Mesenchymal stem cell (in vitro differentiated cells and primary cell): ENCODE measurements around the gene PPP1R14B.

ENCODE experiments used
- DNase-seq: peaks from one replicate; pipeline ENCODE4 v3.0.0-alpha.2; 2013
- H2AFZ ChIP-seq: one replicate; pipeline ENCODE4 v1.6.1; 2013; ENCODE audit warnings: low read depth, mild to moderate bottlenecking, control low read depth, inconsistent platforms, low read length, moderate library complexity
- H2AK5ac ChIP-seq: 2 replicates; pipeline ENCODE4 v1.6.1; 2013; ENCODE audit warnings: low read length, moderate library complexity, mild to moderate bottlenecking, inconsistent platforms; ENCODE audit not compliant: severe bottlenecking
- H2BK120ac ChIP-seq: one replicate; pipeline ENCODE4 v1.6.1; 2013; ENCODE audit warnings: low read depth, mild to moderate bottlenecking, inconsistent platforms, low read length, moderate library complexity
- H2BK12ac ChIP-seq, 2 experiments: one replicate each; pipeline ENCODE4 v1.6.1; 2013; ENCODE audit warnings: inconsistent platforms in 2 of 2, low read length in 2 of 2, mild to moderate bottlenecking in 2 of 2, moderate library complexity in 2 of 2, control low read depth in 1 of 2
- H2BK15ac ChIP-seq: one replicate; pipeline ENCODE4 v1.6.1; 2013; ENCODE audit warnings: mild to moderate bottlenecking, low read depth, inconsistent platforms; ENCODE audit not compliant: poor library complexity, severe bottlenecking
- H2BK5ac ChIP-seq: 2 replicates; pipeline ENCODE4 v1.6.1; 2013; ENCODE audit warnings: low read depth, mild to moderate bottlenecking, low read length, control low read depth, inconsistent platforms; ENCODE audit not compliant: poor library complexity, severe bottlenecking
- H3K14ac ChIP-seq, 2 experiments: one replicate each; pipeline ENCODE4 v1.6.1; 2013; ENCODE audit warnings: inconsistent platforms in 2 of 2, low read length in 2 of 2, control low read depth in 1 of 2, mild to moderate bottlenecking in 1 of 2, moderate library complexity in 1 of 2
- H3K18ac ChIP-seq, 2 experiments: one replicate each; pipeline ENCODE4 v1.6.1; 2013; ENCODE audit warnings: inconsistent platforms in 2 of 2, low read length in 2 of 2, control low read depth in 1 of 2, low read depth in 1 of 2, mild to moderate bottlenecking in 1 of 2
- H3K23ac ChIP-seq, 2 experiments: one replicate each; pipeline ENCODE4 v1.6.1; 2013; ENCODE audit warnings: inconsistent platforms in 2 of 2, low read length in 2 of 2, mild to moderate bottlenecking in 2 of 2, moderate library complexity in 2 of 2, control low read depth in 1 of 2
- H3K27ac ChIP-seq: 2 replicates; pipeline ENCODE4 v1.5.1; 2013; ENCODE audit warnings: mild to moderate bottlenecking, moderate library complexity, low read length, control low read depth, inconsistent platforms; ENCODE audit not compliant: poor library complexity, severe bottlenecking
- H3K27me3 ChIP-seq, 2 experiments: 2 replicates each; pipeline versions ENCODE4 v1.6.1 to v1.7.0; 2013; ENCODE audit warnings: low read length in 2 of 2, mild to moderate bottlenecking in 2 of 2, moderate library complexity in 2 of 2, control low read depth in 1 of 2, inconsistent platforms in 1 of 2; ENCODE audit not compliant: control insufficient read depth in 1 of 2, insufficient read depth in 1 of 2
- H3K36me3 ChIP-seq, 2 experiments: 2 replicates each; pipeline versions ENCODE4 v1.6.1 to v1.7.0; 2013; ENCODE audit warnings: low read length in 2 of 2, control low read depth in 1 of 2, inconsistent platforms in 1 of 2, low read depth in 1 of 2, mild to moderate bottlenecking in 1 of 2; ENCODE audit not compliant: insufficient read depth in 2 of 2, control insufficient read depth in 1 of 2
- H3K4ac ChIP-seq, 2 experiments: one replicate each; pipeline ENCODE4 v1.6.1; 2013; ENCODE audit warnings: inconsistent platforms in 2 of 2, low read length in 2 of 2, mild to moderate bottlenecking in 2 of 2, moderate library complexity in 2 of 2, control low read depth in 1 of 2, low read depth in 1 of 2
- H3K4me1 ChIP-seq: 2 replicates; pipeline ENCODE4 v1.6.1; 2013; ENCODE audit warnings: low read depth, low read length, control low read depth; ENCODE audit not compliant: control insufficient read depth, insufficient read depth
- H3K4me2 ChIP-seq: 2 replicates; pipeline ENCODE4 v1.6.1; 2013; ENCODE audit warnings: low read length, mild to moderate bottlenecking, inconsistent platforms; ENCODE audit not compliant: poor library complexity, severe bottlenecking
- H3K4me3 ChIP-seq, 2 experiments: 2 replicates each; pipeline versions ENCODE4 v1.5.1 to v1.7.0; 2013; ENCODE audit warnings: low read length in 2 of 2, mild to moderate bottlenecking in 2 of 2, control low read depth in 1 of 2, low read depth in 1 of 2; ENCODE audit not compliant: insufficient read depth in 1 of 2
- H3K79me1 ChIP-seq: replicated peaks from 2 replicates; pipeline ENCODE4 v1.6.1; 2013; ENCODE audit warnings: mild to moderate bottlenecking, control low read depth, low read length, inconsistent platforms; ENCODE audit not compliant: poor library complexity, severe bottlenecking
- H3K9ac ChIP-seq: 2 replicates; pipeline ENCODE4 v1.7.0; 2013; ENCODE audit warnings: mild to moderate bottlenecking, low read length, moderate library complexity
- H3K9me3 ChIP-seq: 2 replicates; pipeline ENCODE4 v1.7.0; 2013; ENCODE audit warnings: mild to moderate bottlenecking, low read length; ENCODE audit not compliant: control insufficient read depth
- H4K8ac ChIP-seq: one replicate; pipeline ENCODE4 v1.6.1; 2013; ENCODE audit warnings: inconsistent platforms, mild to moderate bottlenecking, low read length, moderate library complexity
- H4K91ac ChIP-seq: one replicate; pipeline ENCODE4 v1.6.1; 2013; ENCODE audit warnings: mild to moderate bottlenecking, low read length, inconsistent platforms
- WGBS: methylation state at CpG from one replicate; pipeline ENCODE4 v1.1.7; 2013; ENCODE audit warnings: mixed read lengths; 5-methylcytosine and 5-hydroxymethylcytosine counted together

The PPP1R14B gene

DNA sequence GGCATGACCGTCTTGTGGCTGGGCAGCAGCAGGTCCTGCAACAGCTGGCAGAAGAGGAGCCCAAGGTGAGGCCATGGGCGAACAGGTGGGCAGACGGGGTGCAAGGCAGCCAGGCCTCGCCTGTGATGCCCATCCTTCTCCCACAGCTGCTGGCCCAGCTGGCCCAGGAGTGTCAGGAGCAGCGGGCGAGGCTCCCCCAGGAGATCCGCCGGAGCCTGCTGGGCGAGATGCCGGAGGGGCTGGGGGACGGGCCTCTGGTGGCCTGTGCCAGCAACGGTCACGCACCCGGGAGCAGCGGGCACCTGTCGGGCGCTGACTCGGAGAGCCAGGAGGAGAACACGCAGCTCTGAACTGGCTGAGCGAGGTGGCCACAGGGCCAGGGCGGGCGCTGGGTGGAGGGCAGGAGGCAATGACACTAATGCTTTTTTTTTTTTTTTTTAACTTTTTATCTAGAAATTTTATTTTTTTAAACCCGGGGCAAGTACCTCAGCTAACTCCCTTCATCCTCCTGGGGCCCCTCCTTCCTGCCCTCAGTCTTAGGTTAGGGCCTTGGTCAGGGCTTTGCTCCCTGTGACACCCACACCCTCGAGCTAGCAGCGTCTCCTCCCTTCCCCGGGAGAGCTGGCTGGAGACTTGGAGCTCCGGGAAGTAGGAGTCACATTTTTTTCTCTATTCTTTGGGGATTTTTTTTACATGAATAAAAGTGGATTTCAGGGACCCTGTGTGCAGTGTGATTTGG lies 20.6 kb upstream of the PPP1R14B start:
- no peak for DNase-seq
- Histone ChIP-seq H4K91ac (peak overlapping the region; percentile 8), H3K4ac (peak overlapping the region; percentile 15 to 55), H2AK5ac (no peak overlapping the region), H3K23ac (no peak overlapping the region), H3K18ac (no peak overlapping the region), H3K14ac (no peak overlapping the region), H2BK15ac (peak overlapping the region; percentile 77), H4K8ac (peak overlapping the region; percentile 0), H2BK120ac (no peak overlapping the region), H3K27me3 (no peaks in the 10 kb centered on the region), H3K9me3 (no peaks in the 10 kb centered on the region), H3K27ac (no peak overlapping the region), H3K4me3 (peak overlapping the region in 1 of 2 experiments; percentile 83), H2BK12ac (no peak overlapping the region), H3K4me2 (no peak overlapping the region), H3K36me3 (peaks cover 40 to 62% of the 10 kb centered on the region in 2 experiments), H3K79me1 (peaks cover 11% of the 10 kb centered on the region), H2AFZ (no peak overlapping the region), H2BK5ac (no peak overlapping the region), H3K4me1 (peaks cover 41% of the 10 kb centered on the region), H3K9ac (peak overlapping the region; percentile 96)
- WGBS = 93% methylated on average over 19 of the region's 27 CpGs

- Histone ChIP-seq H3K36me3 (peaks cover 48 to 72% of the 10 kb centered on the region in 2 experiments), H2BK12ac (no peak overlapping the region), H2AK5ac (no peak overlapping the region), H4K8ac (no peak overlapping the region), H4K91ac (no peak overlapping the region), H3K9me3 (no peaks in the 10 kb centered on the region), H3K9ac (no peak overlapping the region), H3K4me2 (no peak overlapping the region), H2BK120ac (no peak overlapping the region), H3K4me3 (no peak overlapping the region), H2AFZ (no peak overlapping the region), H3K27ac (no peak overlapping the region), H3K23ac (no peak overlapping the region), H3K4ac (no peak overlapping the region), H2BK5ac (no peak overlapping the region), H3K18ac (no peak overlapping the region), H3K79me1 (peaks cover 14% of the 10 kb centered on the region), H3K14ac (no peak overlapping the region), H2BK15ac (no peak overlapping the region), H3K27me3 (no peaks in the 10 kb centered on the region), H3K4me1 (peaks cover 35% of the 10 kb centered on the region)
- WGBS = 87% methylated on average over 15 of the region's 15 CpGs
- no peak for DNase-seq
Measured at GRCh38 chr11:64266339-64266738, 19.6 kb upstream of the PPP1R14B start.

GRCh38 chr11:64265176-64266160 lies 18.7 kb upstream of the PPP1R14B start:
- Histone ChIP-seq H3K79me1 (peaks cover 14% of the 10 kb centered on the region), H2AFZ (no peak overlapping the region), H3K23ac (no peak overlapping the region), H3K9ac (no peak overlapping the region), H3K14ac (no peak overlapping the region), H4K8ac (no peak overlapping the region), H3K9me3 (no peaks in the 10 kb centered on the region), H3K18ac (no peak overlapping the region), H2BK120ac (no peak overlapping the region), H3K27me3 (no peaks in the 10 kb centered on the region), H3K4ac (no peak overlapping the region), H3K27ac (no peak overlapping the region), H3K4me1 (peaks cover 35% of the 10 kb centered on the region), H2BK15ac (no peak overlapping the region), H2AK5ac (no peak overlapping the region), H2BK5ac (no peak overlapping the region), H3K4me3 (no peak overlapping the region), H3K4me2 (no peak overlapping the region), H2BK12ac (no peak overlapping the region), H3K36me3 (peaks cover 53 to 77% of the 10 kb centered on the region in 2 experiments), H4K91ac (no peak overlapping the region)
- 95% methylated on average over 35 of the region's 35 CpGs for WGBS
- no peak for DNase-seq

- Histone ChIP-seq H3K4me1 (peaks cover 35% of the 10 kb centered on the region), H2AK5ac (no peak overlapping the region), H2BK5ac (no peak overlapping the region), H4K8ac (no peak overlapping the region), H3K14ac (no peak overlapping the region), H3K79me1 (peaks cover 16% of the 10 kb centered on the region), H3K4me2 (no peak overlapping the region), H3K9ac (no peak overlapping the region), H3K18ac (no peak overlapping the region), H3K4ac (no peak overlapping the region), H4K91ac (no peak overlapping the region), H3K23ac (no peak overlapping the region), H2BK12ac (peak overlapping the region in 1 of 2 experiments; percentile 29), H3K27ac (no peak overlapping the region), H2AFZ (no peak overlapping the region), H2BK15ac (no peak overlapping the region), H3K4me3 (no peak overlapping the region), H3K9me3 (no peaks in the 10 kb centered on the region), H3K27me3 (no peaks in the 10 kb centered on the region), H3K36me3 (peaks cover 64 to 88% of the 10 kb centered on the region in 2 experiments), H2BK120ac (no peak overlapping the region)
- no peak for DNase-seq
- 92% methylated on average over 10 of the region's 10 CpGs for WGBS
Measured at GRCh38 chr11:64264371-64264852, 17.7 kb upstream of the PPP1R14B start.
